Right cardiac atrium (tissue), 5 donors: ENCODE results near the gene ALOXE3. TPM values are rescaled to one million over a fixed set of nuclear protein-coding genes. Genes with fewer than 3 reads are reported as not detected.

Experiments used
- microRNA-seq, 2 donors: library from miRNA; unstranded; fragments of <30 nt; microRNA quantifications; one replicate each; pipeline ENCODE4 v1.2.0, GENCODE V29; 2020 to 2021
- polyA plus RNA-seq: library from polyadenylated mRNA; stranded (reverse); fragments of 200-250 nt; gene quantifications from one replicate; pipeline ENCODE4 v1.2.3, GENCODE V29; 2013
- total RNA-seq, 4 donors: library from RNA; stranded (reverse); fragmentation: NEBNext Ultra II Directional; extraction: Animal tissue kit (Norgen Biotek cat#: 25700); gene quantifications; one replicate each; pipeline ENCODE4 v1.2.1, GENCODE V29; 2021
- donor health status: healthy with polysubstance abuse.
- donor health status: DM: no; HTN: yes; CAD: no.
- donor health status: DM: no; HTN: no; CAD: no.
- donor health status: DM: no; HTN: yes; CAD: no; lungs with severe emphysema.
- donor health status: DM: yes; HTN: yes; CAD: no.

The ALOXE3 gene
- total and polyA plus RNA-seq, 5 donors = not detected

Small RNA genes within 50 kb of the gene (microRNA-seq; reads per million reads assigned to microRNA genes)
- gene MIR4314 (0 reads per million in 2 donors), gene MIR6883 (1.1 to 2.5 reads per million in 2 donors)

Other genes with a start within 250 kb of the ALOXE3 start
- 10 to 100 TPM; 31.2 to 38.8 (median 35.0) TPM for gene CHD3, start 229.7 kb downstream of the ALOXE3 start, total RNA-seq
- 45.3 TPM for gene CHD3, start 229.7 kb downstream of the ALOXE3 start, polyA plus RNA-seq
- gene RNF227, start 202.2 kb downstream of the ALOXE3 start, total RNA-seq = 1 to 10 TPM in 3 of 4 donors, under 1 TPM in 1; 0.89 to 2.1 (median 1.5) TPM
- gene RNF227, start 202.2 kb downstream of the ALOXE3 start, polyA plus RNA-seq = 1.5 TPM
- 1 to 10 TPM in 1 of 4 donors, under 1 TPM in 3; 0.60 to 1.2 (median 0.70) TPM for gene KCNAB3, start 188.7 kb downstream of the ALOXE3 start, total RNA-seq
- gene KCNAB3, start 188.7 kb downstream of the ALOXE3 start, polyA plus RNA-seq = 0.50 TPM
- 100 to 1,000 TPM in 3 of 4 donors, 10 to 100 TPM in 1; 73.4 to 109 (median 104) TPM for gene TRAPPC1, start 186.6 kb downstream of the ALOXE3 start, total RNA-seq
- gene TRAPPC1, start 186.6 kb downstream of the ALOXE3 start, polyA plus RNA-seq = 135 TPM
- 10 to 100 TPM in 3 of 4 donors, 1 to 10 TPM in 1; 9.6 to 14.6 (median 10.4) TPM for gene CNTROB, start 186.3 kb downstream of the ALOXE3 start, total RNA-seq
- 9.6 TPM for gene CNTROB, start 186.3 kb downstream of the ALOXE3 start, polyA plus RNA-seq
- under 1 TPM in 3 of 4 donors, not detected in 1; 0.23 to 0.85 (median 0.31) TPM for gene GUCY2D, start 115.9 kb downstream of the ALOXE3 start, total RNA-seq
- 0.09 TPM for gene GUCY2D, start 115.9 kb downstream of the ALOXE3 start, polyA plus RNA-seq
- gene ALOX15B, start 79.5 kb downstream of the ALOXE3 start, total RNA-seq = under 1 TPM; 0.25 to 0.68 (median 0.46) TPM
- gene ALOX15B, start 79.5 kb downstream of the ALOXE3 start, polyA plus RNA-seq = 0.54 TPM
- under 1 TPM in 1 of 4 donors, not detected in 3; 0.71 TPM for gene ALOX12B, start 30.8 kb downstream of the ALOXE3 start, total RNA-seq
- gene ALOX12B, start 30.8 kb downstream of the ALOXE3 start, polyA plus RNA-seq = not detected
- gene HES7, start 5.6 kb upstream of the ALOXE3 start, total RNA-seq = under 1 TPM; 0.62 to 0.76 (median 0.73) TPM
- gene HES7, start 5.6 kb upstream of the ALOXE3 start, polyA plus RNA-seq = 0.25 TPM
- gene PER1, start 33.9 kb upstream of the ALOXE3 start, total RNA-seq = 100 to 1,000 TPM in 3 of 4 donors, 10 to 100 TPM in 1; 96.2 to 150 (median 124) TPM
- gene PER1, start 33.9 kb upstream of the ALOXE3 start, polyA plus RNA-seq = 110 TPM
- gene VAMP2, start 44.4 kb upstream of the ALOXE3 start, total RNA-seq = 10 to 100 TPM; 68.7 to 74.9 (median 71.8) TPM
- gene VAMP2, start 44.4 kb upstream of the ALOXE3 start, polyA plus RNA-seq = 50.2 TPM
- gene TMEM107, start 57.9 kb upstream of the ALOXE3 start, total RNA-seq = 10 to 100 TPM in 2 of 4 donors, 1 to 10 TPM in 2; 7.1 to 11.4 (median 9.2) TPM
- 7.2 TPM for gene TMEM107, start 57.9 kb upstream of the ALOXE3 start, polyA plus RNA-seq
- gene BORCS6, start 71.7 kb upstream of the ALOXE3 start, total RNA-seq = 1 to 10 TPM; 7.0 to 9.9 (median 9.6) TPM
- gene BORCS6, start 71.7 kb upstream of the ALOXE3 start, polyA plus RNA-seq = 7.3 TPM
- 1 to 10 TPM in 2 of 4 donors, not detected in 2; 1.1 to 1.3 TPM for gene AURKB, start 92.1 kb upstream of the ALOXE3 start, total RNA-seq
- gene AURKB, start 92.1 kb upstream of the ALOXE3 start, polyA plus RNA-seq = 0.45 TPM
- gene CTC1, start 129.5 kb upstream of the ALOXE3 start, total RNA-seq = 10 to 100 TPM; 12.8 to 21.1 (median 17.2) TPM
- 12.4 TPM for gene CTC1, start 129.5 kb upstream of the ALOXE3 start, polyA plus RNA-seq
- gene PFAS, start 130.8 kb upstream of the ALOXE3 start, total RNA-seq = 10 to 100 TPM; 12.4 to 19.7 (median 15.7) TPM
- gene PFAS, start 130.8 kb upstream of the ALOXE3 start, polyA plus RNA-seq = 7.5 TPM
- gene RANGRF, start 170.2 kb upstream of the ALOXE3 start, total RNA-seq = 10 to 100 TPM; 27.2 to 33.0 (median 30.0) TPM
- 45.5 TPM for gene RANGRF, start 170.2 kb upstream of the ALOXE3 start, polyA plus RNA-seq
- 1 to 10 TPM; 2.0 to 4.7 (median 3.0) TPM for gene SLC25A35, start 176.9 kb upstream of the ALOXE3 start, total RNA-seq
- 5.2 TPM for gene SLC25A35, start 176.9 kb upstream of the ALOXE3 start, polyA plus RNA-seq
- 10 to 100 TPM; 10.1 to 18.2 (median 13.4) TPM for gene ARHGEF15, start 191.7 kb upstream of the ALOXE3 start, total RNA-seq
- gene ARHGEF15, start 191.7 kb upstream of the ALOXE3 start, polyA plus RNA-seq = 13.1 TPM
- not detected for gene ODF4, start 221.3 kb upstream of the ALOXE3 start, total RNA-seq
- not detected for gene ODF4, start 221.3 kb upstream of the ALOXE3 start, polyA plus RNA-seq